ENCODE results near the gene FOXL3.

DNA sequence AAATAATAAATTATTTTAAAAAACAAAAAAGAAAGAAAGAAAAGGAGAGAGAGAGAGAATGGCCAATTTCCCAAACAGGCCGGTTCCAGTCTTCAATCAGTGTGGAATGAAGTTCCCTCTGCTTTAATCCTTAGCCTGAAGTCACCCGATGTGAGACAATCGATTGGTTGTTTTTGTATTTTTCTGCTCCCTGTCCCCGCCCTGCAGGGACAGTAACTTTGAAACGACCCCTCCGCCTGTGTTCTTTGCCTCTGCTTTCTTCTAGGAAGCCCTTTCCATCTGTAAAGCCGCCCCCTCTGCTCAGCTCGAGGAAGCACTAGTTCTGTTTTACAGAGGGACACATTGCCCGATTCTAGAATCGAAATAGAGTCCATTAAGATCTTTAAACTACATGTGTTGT, 33.4 kb downstream of the FOXL3 start:
- no peak for TF ChIP-seq EZH2 (IDR thresholded peaks at IDR 0.05)
- TF ChIP-seq POLR2AphosphoS5 (IDR thresholded peaks at IDR 0.05; ENCODE audit: borderline replicate concordance, low read depth, low read length), result no peak
